HepG2 (cell line): Measurements from ENCODE around the gene NCOA6. TPM values are rescaled to one million over a fixed set of nuclear protein-coding genes. Genes with fewer than 3 reads are reported as not detected.
A peak's percentile ranks its signal among the peaks of the same experiment; 100 is the strongest.

Experiments used
- ARHGAP35 ChIP-seq: sonication (generic); formaldehyde crosslinking; IDR thresholded peaks from 2 replicates; pipeline ENCODE4 v1.9.0; 2022; ENCODE audit warnings: mild to moderate bottlenecking, inconsistent platforms, moderate library complexity, missing genetic modification reagents, borderline replicate concordance
- EHMT2 ChIP-seq: fragments of 200-600 bp; sonication (generic); IDR thresholded peaks from 2 replicates; pipeline ENCODE4 v1.7.0; 2017; ENCODE audit warnings: antibody characterized with exemption, low read depth, low read length, borderline replicate concordance
- ESRRA ChIP-seq: sonication (generic); formaldehyde crosslinking; IDR thresholded peaks from 2 replicates; pipeline ENCODE4 v1.5.1; 2020; ENCODE audit warnings: mild to moderate bottlenecking, low read depth, missing genetic modification reagents
- FOXO1 ChIP-seq: sonication (generic); formaldehyde crosslinking; IDR thresholded peaks from 2 replicates; pipeline ENCODE4 v1.4.0; 2020; ENCODE audit warnings: missing genetic modification reagents
- GFI1 ChIP-seq: sonication (generic); formaldehyde crosslinking; IDR thresholded peaks from 2 replicates; pipeline ENCODE4 v1.5.0; 2020; ENCODE audit warnings: missing genetic modification reagents, mild to moderate bottlenecking, borderline replicate concordance
- HOXA5 ChIP-seq: sonication (generic); formaldehyde crosslinking; IDR thresholded peaks from 2 replicates; pipeline ENCODE4 v1.4.0; 2020; ENCODE audit warnings: missing genetic modification reagents
- KDM5B ChIP-seq: sonication (generic); formaldehyde crosslinking; IDR thresholded peaks from 2 replicates; pipeline ENCODE4 v1.4.0; 2020; ENCODE audit warnings: missing genetic modification reagents, mild to moderate bottlenecking, borderline replicate concordance
- POLR2A ChIP-seq, 2 experiments: IDR thresholded peaks; 2 replicates each; pipeline ENCODE4 v1.6.1; 2011; ENCODE audit warnings: low read depth in 2 of 2, low read length in 2 of 2, mild to moderate bottlenecking in 1 of 2, moderate library complexity in 1 of 2; ENCODE audit not compliant: insufficient read depth in 1 of 2
- SIN3A ChIP-seq: IDR thresholded peaks from 2 replicates; pipeline ENCODE4 v1.6.1; 2011; ENCODE audit warnings: low read depth, mild to moderate bottlenecking, control low read depth, low read length, borderline replicate concordance
- SNAI1 ChIP-seq: sonication (generic); formaldehyde crosslinking; IDR thresholded peaks from 2 replicates; pipeline ENCODE4 v1.5.0; 2020; ENCODE audit warnings: mild to moderate bottlenecking, missing genetic modification reagents, borderline replicate concordance
- SRSF9 ChIP-seq: fragments of 200-400 bp; formaldehyde crosslinking; IDR thresholded peaks from 2 replicates; pipeline ENCODE4 v1.6.1; 2018; ENCODE audit warnings: borderline replicate concordance, mild to moderate bottlenecking, low read depth, low read length; ENCODE audit not compliant: insufficient read depth, poor library complexity, severe bottlenecking
- TBX2 ChIP-seq: sonication (generic); formaldehyde crosslinking; IDR thresholded peaks from 2 replicates; pipeline ENCODE4 v1.5.0; 2020; ENCODE audit warnings: missing genetic modification reagents, mild to moderate bottlenecking, borderline replicate concordance
- WIZ ChIP-seq: sonication (generic); formaldehyde crosslinking; IDR thresholded peaks from 2 replicates; pipeline ENCODE4 v1.5.1; 2020; ENCODE audit warnings: mild to moderate bottlenecking, missing genetic modification reagents
- ZNF446 ChIP-seq: sonication (generic); formaldehyde crosslinking; IDR thresholded peaks from 2 replicates; pipeline ENCODE4 v1.5.0; 2020; ENCODE audit warnings: mild to moderate bottlenecking, missing genetic modification reagents
- ZNF746 ChIP-seq: sonication (generic); formaldehyde crosslinking; IDR thresholded peaks from 2 replicates; pipeline ENCODE4 v1.8.0; 2022; ENCODE audit warnings: mild to moderate bottlenecking, missing genetic modification reagents
- polyA plus RNA-seq, 8 experiments: library from polyadenylated mRNA; depleted of rRNA in 3 of 8; stranded (reverse) in 7 of 8; unstranded in 1 of 8; fragments of >200 nt; fragmentation: Illumina TruSeq in 4 of 8; extraction: Trizol in 4 of 8; gene quantifications; 2 replicates each; pipeline versions ENCODE4 v1.2.1 to v1.2.3, GENCODE V29; 2011 to 2016; ENCODE audit warnings: low read depth in 4 of 8, missing spikeins in 1 of 8, mixed read lengths in 1 of 8; ENCODE audit not compliant: insufficient read depth in 1 of 8
- total RNA-seq, 5 experiments: library from RNA; depleted of rRNA; stranded (reverse); fragments of >200 nt; fragmentation: Illumina TruSeq; extraction: Trizol; gene quantifications; 2 replicates each; pipeline ENCODE4 v1.2.3, GENCODE V29; 2016; ENCODE audit warnings: low read depth in 1 of 5
- TF ChIP-seq, protein P1 (sequence below): IDR thresholded peaks from 2 replicates; pipeline ENCODE4 v1.6.1; 2018; ENCODE audit warnings: missing genetic modification reagents, mild to moderate bottlenecking, missing compliant biosample characterization
- TF ChIP-seq, protein P2 (sequence below), 2 experiments: IDR thresholded peaks; 2 replicates each; pipeline ENCODE4 v1.6.1; 2011 to 2012; ENCODE audit warnings: low read length in 2 of 2, borderline replicate concordance in 1 of 2, low read depth in 1 of 2, mild to moderate bottlenecking in 1 of 2, moderate library complexity in 1 of 2
- TF ChIP-seq, protein P3 (sequence below): sonication (generic); formaldehyde crosslinking; IDR thresholded peaks from 2 replicates; pipeline ENCODE4 v1.5.0; 2020; ENCODE audit warnings: missing genetic modification reagents, mild to moderate bottlenecking, borderline replicate concordance
- TF ChIP-seq, protein P4 (sequence below): sonication (generic); IDR thresholded peaks from 2 replicates; pipeline ENCODE4 v1.6.1; 2016; ENCODE audit warnings: low read depth, borderline replicate concordance
- TF ChIP-seq, protein P5 (sequence below): IDR thresholded peaks from 2 replicates; pipeline ENCODE4 v1.6.1; 2016; ENCODE audit warnings: missing compliant biosample characterization, missing genetic modification reagents, borderline replicate concordance

The NCOA6 gene
- total and polyA plus RNA-seq, 2 of the 13 experiments (the other 11 are each of a cell fraction or from before 2014, with no cell fraction given): 11.2 to 29.3 TPM

DNA sequence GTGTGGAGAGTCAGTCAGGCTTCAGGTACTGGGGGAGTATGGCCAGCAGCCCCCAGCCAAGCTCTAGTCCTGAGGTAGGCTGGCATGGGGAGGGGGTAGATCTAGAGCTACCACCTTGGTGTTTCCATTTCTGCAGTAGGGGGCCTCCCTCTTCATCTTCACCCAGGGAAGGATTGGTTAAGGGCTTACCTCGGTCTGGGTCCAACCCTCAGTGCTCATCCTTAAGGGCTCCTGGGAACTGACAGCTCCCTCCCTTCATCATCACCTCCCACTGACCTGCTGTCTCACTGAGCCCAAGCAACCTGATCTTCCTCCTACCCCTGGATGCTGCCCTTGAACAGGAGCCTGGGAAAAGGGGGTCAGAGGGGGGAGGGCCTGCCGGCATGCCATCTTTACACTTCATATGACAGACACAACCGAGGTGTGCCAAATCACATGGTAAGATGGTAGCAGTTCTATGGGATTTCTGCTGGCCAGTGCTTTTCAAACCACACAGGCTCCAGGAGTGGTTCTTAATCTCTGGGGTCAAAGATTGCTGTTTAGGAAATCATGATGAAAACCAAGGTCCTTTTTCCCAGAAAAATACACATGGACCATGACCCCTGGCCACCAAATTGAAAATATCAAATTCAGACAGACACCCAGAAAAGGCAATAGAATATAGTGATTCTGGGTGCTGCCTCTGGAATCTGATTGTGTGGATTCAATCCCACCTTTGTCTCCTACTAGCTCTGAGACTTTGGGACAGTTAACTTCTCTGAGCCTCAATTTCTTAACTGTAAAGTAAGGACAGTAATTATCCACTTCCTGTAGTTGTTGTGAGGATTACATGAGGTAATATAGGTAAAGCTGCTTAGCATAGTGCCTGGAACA, 118.3 kb downstream of the NCOA6 start (continued):
- TF ChIP-seq, protein P1, sequence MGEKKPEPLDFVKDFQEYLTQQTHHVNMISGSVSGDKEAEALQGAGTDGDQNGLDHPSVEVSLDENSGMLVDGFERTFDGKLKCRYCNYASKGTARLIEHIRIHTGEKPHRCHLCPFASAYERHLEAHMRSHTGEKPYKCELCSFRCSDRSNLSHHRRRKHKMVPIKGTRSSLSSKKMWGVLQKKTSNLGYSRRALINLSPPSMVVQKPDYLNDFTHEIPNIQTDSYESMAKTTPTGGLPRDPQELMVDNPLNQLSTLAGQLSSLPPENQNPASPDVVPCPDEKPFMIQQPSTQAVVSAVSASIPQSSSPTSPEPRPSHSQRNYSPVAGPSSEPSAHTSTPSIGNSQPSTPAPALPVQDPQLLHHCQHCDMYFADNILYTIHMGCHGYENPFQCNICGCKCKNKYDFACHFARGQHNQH (CRISPR knock-in tag): peak; percentile 51
- TF ChIP-seq, protein P2, sequence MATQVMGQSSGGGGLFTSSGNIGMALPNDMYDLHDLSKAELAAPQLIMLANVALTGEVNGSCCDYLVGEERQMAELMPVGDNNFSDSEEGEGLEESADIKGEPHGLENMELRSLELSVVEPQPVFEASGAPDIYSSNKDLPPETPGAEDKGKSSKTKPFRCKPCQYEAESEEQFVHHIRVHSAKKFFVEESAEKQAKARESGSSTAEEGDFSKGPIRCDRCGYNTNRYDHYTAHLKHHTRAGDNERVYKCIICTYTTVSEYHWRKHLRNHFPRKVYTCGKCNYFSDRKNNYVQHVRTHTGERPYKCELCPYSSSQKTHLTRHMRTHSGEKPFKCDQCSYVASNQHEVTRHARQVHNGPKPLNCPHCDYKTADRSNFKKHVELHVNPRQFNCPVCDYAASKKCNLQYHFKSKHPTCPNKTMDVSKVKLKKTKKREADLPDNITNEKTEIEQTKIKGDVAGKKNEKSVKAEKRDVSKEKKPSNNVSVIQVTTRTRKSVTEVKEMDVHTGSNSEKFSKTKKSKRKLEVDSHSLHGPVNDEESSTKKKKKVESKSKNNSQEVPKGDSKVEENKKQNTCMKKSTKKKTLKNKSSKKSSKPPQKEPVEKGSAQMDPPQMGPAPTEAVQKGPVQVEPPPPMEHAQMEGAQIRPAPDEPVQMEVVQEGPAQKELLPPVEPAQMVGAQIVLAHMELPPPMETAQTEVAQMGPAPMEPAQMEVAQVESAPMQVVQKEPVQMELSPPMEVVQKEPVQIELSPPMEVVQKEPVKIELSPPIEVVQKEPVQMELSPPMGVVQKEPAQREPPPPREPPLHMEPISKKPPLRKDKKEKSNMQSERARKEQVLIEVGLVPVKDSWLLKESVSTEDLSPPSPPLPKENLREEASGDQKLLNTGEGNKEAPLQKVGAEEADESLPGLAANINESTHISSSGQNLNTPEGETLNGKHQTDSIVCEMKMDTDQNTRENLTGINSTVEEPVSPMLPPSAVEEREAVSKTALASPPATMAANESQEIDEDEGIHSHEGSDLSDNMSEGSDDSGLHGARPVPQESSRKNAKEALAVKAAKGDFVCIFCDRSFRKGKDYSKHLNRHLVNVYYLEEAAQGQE (IDR thresholded peaks at IDR 0.05; ENCODE audit: borderline replicate concordance in 1 of 2, low read depth in 1 of 2, low read length in 2 of 2): 0 out of 4 replicates have a peak, but pooled peaks of 1 of the 2 experiments have one; percentile 46
- peak; percentile 36; the same call in 1 of the 2 replicates for TF ChIP-seq ZNF746 (CRISPR knock-in tag)
- peak; percentile 78; the same call in 1 of the 2 replicates for TF ChIP-seq KDM5B (CRISPR knock-in tag)
- no peak; the same call in 1 of the 2 replicates for TF ChIP-seq WIZ (CRISPR knock-in tag)
- TF ChIP-seq, protein P3, sequence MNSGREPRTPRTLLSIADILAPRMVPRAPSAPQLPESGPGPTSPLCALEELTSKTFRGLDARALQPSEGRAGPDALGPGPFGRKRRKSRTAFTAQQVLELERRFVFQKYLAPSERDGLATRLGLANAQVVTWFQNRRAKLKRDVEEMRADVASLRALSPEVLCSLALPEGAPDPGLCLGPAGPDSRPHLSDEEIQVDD: no peak
- TF ChIP-seq SNAI1 (CRISPR knock-in tag): no peak
- TF ChIP-seq HOXA5 (CRISPR knock-in tag): 0 out of 2 replicates have a peak, but pooled peaks have one; percentile 28
- TF ChIP-seq EHMT2: peak; percentile 54; the same call in 1 of the 2 replicates
- TF ChIP-seq POLR2A (IDR thresholded peaks at IDR 0.05; ENCODE audit: insufficient read depth in 1 of 2, low read depth in 2 of 2, low read length in 2 of 2): no peak; a peak in 2 of 4 replicates
- TF ChIP-seq, protein P4, sequence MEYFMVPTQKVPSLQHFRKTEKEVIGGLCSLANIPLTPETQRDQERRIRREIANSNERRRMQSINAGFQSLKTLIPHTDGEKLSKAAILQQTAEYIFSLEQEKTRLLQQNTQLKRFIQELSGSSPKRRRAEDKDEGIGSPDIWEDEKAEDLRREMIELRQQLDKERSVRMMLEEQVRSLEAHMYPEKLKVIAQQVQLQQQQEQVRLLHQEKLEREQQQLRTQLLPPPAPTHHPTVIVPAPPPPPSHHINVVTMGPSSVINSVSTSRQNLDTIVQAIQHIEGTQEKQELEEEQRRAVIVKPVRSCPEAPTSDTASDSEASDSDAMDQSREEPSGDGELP: peak; percentile 61; the same call in 1 of the 2 replicates
- peak; percentile 64; the same call in 1 of the 2 replicates for TF ChIP-seq GFI1 (CRISPR knock-in tag)
- peak; percentile 50; the same call in 1 of the 2 replicates for TF ChIP-seq SIN3A
- no peak; the same call in none of the 2 replicates for TF ChIP-seq TBX2 (CRISPR knock-in tag)
- no peak for TF ChIP-seq SRSF9
- TF ChIP-seq FOXO1 (CRISPR knock-in tag): peak; percentile 67
- TF ChIP-seq, protein P5, sequence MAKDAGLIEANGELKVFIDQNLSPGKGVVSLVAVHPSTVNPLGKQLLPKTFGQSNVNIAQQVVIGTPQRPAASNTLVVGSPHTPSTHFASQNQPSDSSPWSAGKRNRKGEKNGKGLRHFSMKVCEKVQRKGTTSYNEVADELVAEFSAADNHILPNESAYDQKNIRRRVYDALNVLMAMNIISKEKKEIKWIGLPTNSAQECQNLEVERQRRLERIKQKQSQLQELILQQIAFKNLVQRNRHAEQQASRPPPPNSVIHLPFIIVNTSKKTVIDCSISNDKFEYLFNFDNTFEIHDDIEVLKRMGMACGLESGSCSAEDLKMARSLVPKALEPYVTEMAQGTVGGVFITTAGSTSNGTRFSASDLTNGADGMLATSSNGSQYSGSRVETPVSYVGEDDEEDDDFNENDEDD (CRISPR knock-in tag): no peak
- TF ChIP-seq ZNF446 (CRISPR knock-in tag): peak; percentile 87; the same call in 1 of the 2 replicates
- no peak for TF ChIP-seq ESRRA (CRISPR knock-in tag)
- 0 out of 2 replicates have a peak, but pooled peaks have one; percentile 67 for TF ChIP-seq ARHGAP35 (CRISPR knock-in tag)
